DND-41 (cell line): ENCODE results near the gene FAM20C.

Source experiments
- CTCF ChIP-seq: IDR thresholded peaks from 2 replicates; pipeline ENCODE4 v1.5.1; 2012; ENCODE audit warnings: borderline replicate concordance, low read length, moderate library complexity, mild to moderate bottlenecking; ENCODE audit not compliant: poor library complexity, severe bottlenecking; ENCODE audit errors: extremely low read depth
- EZH2 ChIP-seq: IDR thresholded peaks from 3 replicates; pipeline ENCODE4 v1.6.1; 2012; ENCODE audit warnings: borderline replicate concordance, low read depth, mild to moderate bottlenecking, moderate library complexity, low read length, inconsistent platforms; ENCODE audit not compliant: severe bottlenecking

GRCh38 chr7:193481-194251, 1.3 kb downstream of the FAM20C start:
- TF ChIP-seq CTCF (no peak), EZH2 (no peak)
